ENCODE results near the gene NPS. TPM values are rescaled to one million over a fixed set of nuclear protein-coding genes. Genes with fewer than 3 reads are reported as not detected.

Gene NPS
- polyA plus RNA-seq, 3 donors = not detected

DNA sequence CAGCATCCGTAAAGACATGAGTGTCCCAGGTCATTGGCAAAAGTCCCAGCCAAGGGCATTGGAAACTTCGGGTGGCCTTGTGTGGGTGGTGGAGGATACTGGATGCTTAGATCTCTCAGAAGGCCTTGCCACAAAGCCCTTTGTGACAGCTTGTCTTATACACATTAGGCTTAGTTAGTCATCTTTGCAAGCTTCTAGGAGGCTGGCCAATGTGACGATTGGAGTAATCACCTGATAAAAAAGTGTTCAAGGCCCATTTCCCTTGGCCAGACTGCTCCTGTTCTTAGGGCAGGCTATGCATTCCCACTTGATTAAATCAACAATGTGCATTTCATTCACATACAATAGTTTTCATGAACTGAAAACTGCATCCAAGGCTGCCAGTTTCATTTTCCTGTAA lies 26.9 kb downstream of the NPS start:
- WGBS (ENCODE audit: insufficient coverage) = 92% methylated on average over 2 of the region's 3 CpGs
- intact Hi-C loops (cut with micrococcal nuclease) = no loop called here
- H3K9me3 ChIP-seq (replicated peaks in 1 of 2; ENCODE audit: control insufficient read depth in 1 of 2, insufficient read depth in 1 of 2, low read length in 2 of 2) = no peaks in the 10 kb centered on the region
- no peak for DNase-seq
- TF ChIP-seq, protein P1, sequence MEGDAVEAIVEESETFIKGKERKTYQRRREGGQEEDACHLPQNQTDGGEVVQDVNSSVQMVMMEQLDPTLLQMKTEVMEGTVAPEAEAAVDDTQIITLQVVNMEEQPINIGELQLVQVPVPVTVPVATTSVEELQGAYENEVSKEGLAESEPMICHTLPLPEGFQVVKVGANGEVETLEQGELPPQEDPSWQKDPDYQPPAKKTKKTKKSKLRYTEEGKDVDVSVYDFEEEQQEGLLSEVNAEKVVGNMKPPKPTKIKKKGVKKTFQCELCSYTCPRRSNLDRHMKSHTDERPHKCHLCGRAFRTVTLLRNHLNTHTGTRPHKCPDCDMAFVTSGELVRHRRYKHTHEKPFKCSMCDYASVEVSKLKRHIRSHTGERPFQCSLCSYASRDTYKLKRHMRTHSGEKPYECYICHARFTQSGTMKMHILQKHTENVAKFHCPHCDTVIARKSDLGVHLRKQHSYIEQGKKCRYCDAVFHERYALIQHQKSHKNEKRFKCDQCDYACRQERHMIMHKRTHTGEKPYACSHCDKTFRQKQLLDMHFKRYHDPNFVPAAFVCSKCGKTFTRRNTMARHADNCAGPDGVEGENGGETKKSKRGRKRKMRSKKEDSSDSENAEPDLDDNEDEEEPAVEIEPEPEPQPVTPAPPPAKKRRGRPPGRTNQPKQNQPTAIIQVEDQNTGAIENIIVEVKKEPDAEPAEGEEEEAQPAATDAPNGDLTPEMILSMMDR (IDR thresholded peaks at IDR 0.05) = no peak
- H3K4me1 ChIP-seq (ENCODE audit: control insufficient read depth in 1 of 2, insufficient read depth in 2 of 2, low read length in 2 of 2) = no peaks in the 10 kb centered on the region
- no peaks in the 10 kb centered on the region for H3K79me2 ChIP-seq (ENCODE audit: insufficient read depth, low read length)
- peaks cover 0 to 6% (median 1%) of the 10 kb centered on the region in 7 donors for H3K9me3 Mint-ChIP-seq
- H3K27me3 ChIP-seq (ENCODE audit: control insufficient read depth in 2 of 2, insufficient read depth in 2 of 2, low read length in 2 of 2) = no peaks in the 10 kb centered on the region
- peaks cover 0 to 5% (median 2%) of the 10 kb centered on the region in 3 donors for H3K27me3 Mint-ChIP-seq (ENCODE audit: low read depth in 3 of 3)
- H3K4me3 Mint-ChIP-seq = no peak overlapping the region
- no peaks in the 10 kb centered on the region for H3K4me1 Mint-ChIP-seq
- H3K4me2 ChIP-seq (replicated peaks; ENCODE audit: extremely low read depth, low read length, poor library complexity, severe bottlenecking) = no peak overlapping the region
- H4K20me1 ChIP-seq (ENCODE audit: insufficient read depth, low read length) = no peaks in the 10 kb centered on the region
- no peak overlapping the region for H2AFZ ChIP-seq (ENCODE audit: insufficient read depth, low read depth, low read length, poor library complexity, severe bottlenecking)
- H3K4me3 ChIP-seq (replicated peaks in 1 of 3; ENCODE audit: low read depth in 2 of 3, low read length in 3 of 3) = no peak overlapping the region
- H3K36me3 ChIP-seq (replicated peaks in 1 of 2; ENCODE audit: control insufficient read depth in 1 of 2, insufficient read depth in 2 of 2, low read length in 2 of 2) = no peaks in the 10 kb centered on the region
- H3K27ac ChIP-seq (ENCODE audit: low read depth in 1 of 2, low read length in 2 of 2) = no peak overlapping the region
- H3K27ac Mint-ChIP-seq = no peak overlapping the region
- no peak overlapping the region for H3K9ac ChIP-seq (ENCODE audit: insufficient read depth, low read length, poor library complexity, severe bottlenecking)
- no peaks in the 10 kb centered on the region for H3K36me3 Mint-ChIP-seq

DNA sequence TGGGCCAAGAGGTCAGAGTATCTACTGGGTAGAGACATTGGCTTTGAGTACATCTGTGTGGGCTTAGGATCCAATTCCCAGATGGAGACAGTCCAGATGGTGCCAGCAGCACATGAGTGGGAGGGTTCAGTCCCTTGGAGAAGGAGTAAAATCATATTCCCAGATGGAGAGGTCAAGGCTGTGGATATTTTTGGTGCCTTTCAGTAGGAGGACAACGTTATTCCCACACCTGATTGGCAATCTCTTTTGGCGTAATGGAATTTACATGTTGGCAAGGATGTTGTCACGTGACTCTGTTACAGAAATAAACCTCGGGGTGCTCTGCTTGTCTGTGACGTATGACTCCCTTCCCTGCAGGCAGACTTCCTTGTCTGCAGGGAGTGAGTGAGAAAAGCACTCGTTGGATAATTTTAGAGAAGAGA lies 27.6 kb downstream of the NPS start:
- intact Hi-C loops (cut with micrococcal nuclease) = no loop called here
- Histone ChIP-seq H3K4me2 (replicated peaks; ENCODE audit: extremely low read depth, low read length, poor library complexity, severe bottlenecking) (no peak overlapping the region), H3K4me3 (replicated peaks in 1 of 3; ENCODE audit: low read depth in 2 of 3, low read length in 3 of 3) (no peak overlapping the region), H3K36me3 (replicated peaks in 1 of 2; ENCODE audit: control insufficient read depth in 1 of 2, insufficient read depth in 2 of 2, low read length in 2 of 2) (no peaks in the 10 kb centered on the region), H3K79me2 (ENCODE audit: insufficient read depth, low read length) (no peaks in the 10 kb centered on the region), H2AFZ (ENCODE audit: insufficient read depth, low read depth, low read length, poor library complexity, severe bottlenecking) (no peak overlapping the region), H3K27me3 (ENCODE audit: control insufficient read depth in 2 of 2, insufficient read depth in 2 of 2, low read length in 2 of 2) (no peaks in the 10 kb centered on the region), H3K9me3 (replicated peaks in 1 of 2; ENCODE audit: control insufficient read depth in 1 of 2, insufficient read depth in 1 of 2, low read length in 2 of 2) (no peaks in the 10 kb centered on the region), H3K27ac (ENCODE audit: low read depth in 1 of 2, low read length in 2 of 2) (no peak overlapping the region), H3K9ac (ENCODE audit: insufficient read depth, low read length, poor library complexity, severe bottlenecking) (no peak overlapping the region), H4K20me1 (ENCODE audit: insufficient read depth, low read length) (no peaks in the 10 kb centered on the region), H3K4me1 (ENCODE audit: control insufficient read depth in 1 of 2, insufficient read depth in 2 of 2, low read length in 2 of 2) (no peaks in the 10 kb centered on the region)
- Mint-ChIP-seq H3K36me3 (no peaks in the 10 kb centered on the region), H3K27ac (peak overlapping the region in 1 of 7 donors; percentile 12), H3K27me3 (ENCODE audit: low read depth in 3 of 3) (peaks cover 0 to 5% (median 2%) of the 10 kb centered on the region in 3 donors), H3K4me3 (no peak overlapping the region), H3K9me3 (peaks cover 0 to 6% (median 1%) of the 10 kb centered on the region in 7 donors), H3K4me1 (no peaks in the 10 kb centered on the region)
- TF ChIP-seq, protein P1 (IDR thresholded peaks at IDR 0.05) = no peak
- 56% methylated on average over 3 of the region's 6 CpGs for WGBS (ENCODE audit: insufficient coverage)
- no peak for DNase-seq

Data from CD14-positive monocyte (primary cell).